ENCODE data around the gene STEAP3. TPM values are rescaled to one million over a fixed set of nuclear protein-coding genes. Genes with fewer than 3 reads are reported as not detected.

Gene STEAP3
- total RNA-seq, 1 experiment from 2014 or later, result 27.3 TPM

DNA sequence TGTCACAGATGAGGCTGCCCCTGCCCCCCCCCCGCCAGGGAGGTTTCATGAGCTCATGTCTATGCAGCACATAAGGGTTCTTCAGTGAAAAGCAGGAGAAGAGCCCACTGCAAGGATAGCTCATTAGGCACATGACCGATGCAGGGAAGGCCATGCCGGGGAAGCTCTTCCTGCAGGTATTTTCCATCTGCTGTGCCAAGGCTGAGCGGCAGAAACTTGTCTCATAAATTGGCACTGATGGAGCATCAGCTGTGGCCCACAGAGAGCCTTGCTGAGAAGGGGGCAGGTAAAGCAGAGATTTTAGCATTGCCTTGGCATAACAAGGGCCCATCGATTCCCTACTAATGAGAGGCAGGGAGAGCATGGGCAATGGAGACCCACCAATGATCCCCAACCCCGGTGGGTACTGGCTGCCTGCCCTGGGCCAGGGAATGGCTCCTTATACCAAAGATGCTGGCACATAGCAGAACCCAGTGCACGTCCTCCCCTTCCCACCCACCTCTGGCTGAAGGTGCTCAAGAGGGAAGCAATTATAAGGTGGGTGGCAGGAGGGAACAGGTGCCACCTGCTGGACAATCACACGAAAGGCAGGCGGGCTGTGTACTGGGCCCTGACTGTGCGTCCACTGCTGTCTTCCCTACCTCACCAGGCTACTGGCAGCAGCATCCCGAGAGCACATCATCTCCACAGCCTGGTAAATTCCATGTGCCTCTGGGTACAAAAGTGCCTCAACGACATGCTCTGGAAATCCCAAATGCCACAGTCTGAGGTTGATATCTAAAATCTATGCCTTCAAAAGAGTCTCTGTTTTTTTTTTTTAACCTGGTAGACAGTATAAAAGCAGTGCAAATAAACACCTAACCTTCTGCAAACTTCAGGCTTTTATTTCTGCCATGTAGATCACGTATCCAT is 41.4 kb downstream of the STEAP3 start:
- CTCF ChIA-PET, result interaction anchor here (1.0 kb wide), 1 partner anchor 384 kb away, joined by 4 read pairs; no protein-coding TSS in a partner anchor
- intact Hi-C loops (cut with micrococcal nuclease), result loop anchor here (1.0 to 5.0 kb wide), 2 partner anchors 43 to 237 kb away; partner anchors contain the start of gene STEAP3
- Histone ChIP-seq H3K9me3 (ENCODE audit: low read length) (no peaks in the 10 kb centered on the region), H3K9me2 (replicated peaks; ENCODE audit: low read length) (no peaks in the 10 kb centered on the region), H3K4me3 (ENCODE audit: low read length) (no peak overlapping the region), H2AFZ (ENCODE audit: low read length) (no peak overlapping the region), H3K79me2 (ENCODE audit: low read length) (no peaks in the 10 kb centered on the region), H3F3A (ENCODE audit: low read length, unreplicated experiment) (no peaks in the 10 kb centered on the region), H4K20me1 (ENCODE audit: low read length) (no peaks in the 10 kb centered on the region), H3K36me3 (ENCODE audit: low read depth, low read length) (no peaks in the 10 kb centered on the region; the same call in 1 of the 2 replicates), H3K4me2 (ENCODE audit: low read length) (no peak overlapping the region), H3K4me1 (ENCODE audit: insufficient read depth, low read length) (no peaks in the 10 kb centered on the region), H3K27ac (ENCODE audit: low read length) (no peak overlapping the region), H3K9ac (ENCODE audit: low read length) (no peak overlapping the region), H3K27me3 (ENCODE audit: low read length) (no peaks in the 10 kb centered on the region)
- ATAC-seq, result peak; percentile 98
- DNase-seq, result peak; percentile 62
- POLR2A ChIA-PET (ENCODE audit: unreplicated experiment), result no interaction called here
- BruUV-seq (replicated peaks), result no TSS peak
- TF ChIP-seq, protein P1, sequence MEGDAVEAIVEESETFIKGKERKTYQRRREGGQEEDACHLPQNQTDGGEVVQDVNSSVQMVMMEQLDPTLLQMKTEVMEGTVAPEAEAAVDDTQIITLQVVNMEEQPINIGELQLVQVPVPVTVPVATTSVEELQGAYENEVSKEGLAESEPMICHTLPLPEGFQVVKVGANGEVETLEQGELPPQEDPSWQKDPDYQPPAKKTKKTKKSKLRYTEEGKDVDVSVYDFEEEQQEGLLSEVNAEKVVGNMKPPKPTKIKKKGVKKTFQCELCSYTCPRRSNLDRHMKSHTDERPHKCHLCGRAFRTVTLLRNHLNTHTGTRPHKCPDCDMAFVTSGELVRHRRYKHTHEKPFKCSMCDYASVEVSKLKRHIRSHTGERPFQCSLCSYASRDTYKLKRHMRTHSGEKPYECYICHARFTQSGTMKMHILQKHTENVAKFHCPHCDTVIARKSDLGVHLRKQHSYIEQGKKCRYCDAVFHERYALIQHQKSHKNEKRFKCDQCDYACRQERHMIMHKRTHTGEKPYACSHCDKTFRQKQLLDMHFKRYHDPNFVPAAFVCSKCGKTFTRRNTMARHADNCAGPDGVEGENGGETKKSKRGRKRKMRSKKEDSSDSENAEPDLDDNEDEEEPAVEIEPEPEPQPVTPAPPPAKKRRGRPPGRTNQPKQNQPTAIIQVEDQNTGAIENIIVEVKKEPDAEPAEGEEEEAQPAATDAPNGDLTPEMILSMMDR (conservative IDR thresholded peaks at IDR 0.05; ENCODE audit: low read depth, low read length), result peak; percentile 85
- no peak for TF ChIP-seq EZH2 (IDR thresholded peaks at IDR 0.05; ENCODE audit: low read length, unreplicated experiment)
- TF ChIP-seq EZH2phosphoT487 (IDR thresholded peaks at IDR 0.05; ENCODE audit: borderline replicate concordance, low read length), result no peak

GRCh38 chr2:119265693-119266066 is 42.0 kb downstream of the STEAP3 start:
- ChIA-PET POLR2A (ENCODE audit: unreplicated experiment) (no interaction called here), CTCF (no interaction called here)
- H3K9me3 ChIP-seq (ENCODE audit: low read length), result no peaks in the 10 kb centered on the region
- H3K79me2 ChIP-seq (ENCODE audit: low read length), result no peaks in the 10 kb centered on the region
- H4K20me1 ChIP-seq (ENCODE audit: low read length), result no peaks in the 10 kb centered on the region
- no peak overlapping the region for H2AFZ ChIP-seq (ENCODE audit: low read length)
- no TSS peak for BruUV-seq (replicated peaks)
- H3K9me2 ChIP-seq (replicated peaks; ENCODE audit: low read length), result no peaks in the 10 kb centered on the region
- TF ChIP-seq, protein P1 (conservative IDR thresholded peaks at IDR 0.05; ENCODE audit: low read depth, low read length), result no peak
- no peak for TF ChIP-seq EZH2 (IDR thresholded peaks at IDR 0.05; ENCODE audit: low read length, unreplicated experiment)
- no peak for TF ChIP-seq EZH2phosphoT487 (IDR thresholded peaks at IDR 0.05; ENCODE audit: borderline replicate concordance, low read length)
- ATAC-seq, result no peak
- no peaks in the 10 kb centered on the region; the same call in 1 of the 2 replicates for H3K36me3 ChIP-seq (ENCODE audit: low read depth, low read length)
- no peak for DNase-seq
- H3K27ac ChIP-seq (ENCODE audit: low read length), result no peak overlapping the region
- H3K9ac ChIP-seq (ENCODE audit: low read length), result no peak overlapping the region
- no peaks in the 10 kb centered on the region for H3K4me1 ChIP-seq (ENCODE audit: insufficient read depth, low read length)
- no peak overlapping the region for H3K4me3 ChIP-seq (ENCODE audit: low read length)
- intact Hi-C loops (cut with micrococcal nuclease), result loop anchor here (1.0 to 5.0 kb wide), 2 partner anchors 43 to 237 kb away; partner anchors contain the start of gene STEAP3
- H3F3A ChIP-seq (ENCODE audit: low read length, unreplicated experiment), result no peaks in the 10 kb centered on the region
- no peak overlapping the region for H3K4me2 ChIP-seq (ENCODE audit: low read length)
- H3K27me3 ChIP-seq (ENCODE audit: low read length), result no peaks in the 10 kb centered on the region

All from PC-3 (cell line).